SK-N-DZ (cell line): ENCODE results near the gene CHID1.

ENCODE experiments used
- DNase-seq: peaks from one replicate; pipeline ENCODE4 v3.0.0-alpha.2; 2015; ENCODE audit warnings: low spot score

The CHID1 gene

GRCh38 chr11:910044-910588 is 494 bp downstream of the CHID1 start:
- no peak for DNase-seq

DNA sequence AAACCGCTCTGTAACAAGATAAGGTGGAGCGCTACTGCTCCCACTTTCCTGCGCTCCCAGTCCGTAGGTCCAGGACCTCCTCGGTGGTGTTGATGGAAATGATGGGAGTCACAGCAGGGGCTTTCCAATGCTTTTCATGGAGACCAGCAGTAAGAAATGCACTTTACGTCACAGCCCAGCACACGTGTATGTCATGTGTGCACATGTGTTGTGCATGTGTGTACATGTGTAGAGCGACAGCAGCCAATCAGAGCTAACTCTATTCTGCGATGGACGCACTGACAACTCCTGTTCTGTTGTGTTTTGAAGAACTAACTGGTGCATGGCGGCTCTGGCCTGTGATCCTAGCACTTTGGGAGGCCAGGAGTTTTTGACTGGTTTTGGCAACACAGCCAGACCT is 1.2 kb downstream of the CHID1 start:
- DNase-seq, result no peak

DNA sequence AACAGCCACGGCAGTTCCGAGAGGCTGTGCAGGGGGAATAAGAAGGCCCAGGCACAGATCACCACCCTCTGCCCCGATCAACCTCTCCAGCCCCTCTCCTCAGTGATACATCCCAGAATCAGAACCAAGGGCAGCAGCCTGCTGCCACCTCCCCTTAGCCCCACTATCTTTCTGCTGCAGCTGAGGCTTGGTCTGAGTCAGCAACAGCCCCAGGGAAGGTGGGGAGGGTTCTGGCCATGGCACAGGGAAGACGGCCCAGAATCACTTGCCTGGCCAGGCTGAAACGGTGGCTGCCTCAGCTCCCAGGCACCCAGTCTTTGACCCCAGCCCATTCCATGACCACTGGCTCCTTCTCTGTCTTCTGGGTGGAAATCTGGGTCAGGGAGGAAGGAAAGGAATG is 2.3 kb downstream of the CHID1 start:
- no peak for DNase-seq

GRCh38 chr11:907668-908067 is 2.9 kb downstream of the CHID1 start:
- DNase-seq, result no peak

DNA sequence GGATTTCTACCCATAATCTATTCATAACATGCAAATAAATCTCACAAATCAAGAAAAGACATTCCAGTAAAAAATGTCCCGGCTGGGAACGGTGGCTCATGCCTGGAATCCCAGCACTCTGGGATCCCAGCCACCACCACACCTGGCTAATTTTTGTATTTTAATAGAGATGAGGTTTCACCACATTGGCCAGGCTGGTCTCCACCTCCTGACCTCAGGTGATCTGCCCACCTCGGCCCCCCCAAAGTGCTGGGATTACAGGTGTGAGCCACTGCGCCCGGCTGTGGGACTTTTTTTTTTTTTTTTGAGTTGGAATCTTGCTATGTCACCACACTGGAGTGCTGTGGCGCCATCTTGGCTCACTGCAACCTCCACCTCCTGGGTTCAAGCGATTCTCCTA is 4.7 kb downstream of the CHID1 start:
- no peak for DNase-seq

- DNase-seq, result no peak
Observed at GRCh38 chr11:904380-904779, 6.2 kb downstream of the CHID1 start.

DNA sequence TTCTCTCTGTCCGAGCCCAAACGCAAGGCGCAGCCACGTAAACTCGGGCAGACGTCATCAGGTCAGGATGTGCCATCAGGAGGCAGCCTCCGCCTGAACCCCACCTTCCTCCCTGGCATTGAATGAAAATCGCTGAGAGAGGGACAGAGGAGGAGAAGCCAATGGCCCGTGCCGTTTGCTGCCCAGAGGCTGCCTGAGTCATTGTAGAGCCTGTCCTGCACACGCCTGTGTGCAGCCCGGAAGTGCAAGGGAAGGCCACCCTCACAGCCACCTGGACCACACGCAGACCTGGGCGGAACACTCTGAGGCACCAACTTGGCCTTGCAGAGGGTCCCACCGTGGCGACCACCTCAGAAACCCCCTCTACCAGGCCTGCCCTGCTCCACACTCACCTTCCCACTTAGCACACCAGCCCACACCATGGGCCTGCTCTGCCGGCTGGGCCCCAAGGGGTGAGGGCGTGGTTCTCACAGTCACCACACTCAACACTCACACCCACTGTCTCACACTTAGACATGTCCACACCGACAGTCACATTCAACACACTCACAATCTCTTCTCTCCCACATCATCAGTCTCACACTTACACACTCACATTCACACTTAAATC is 9.1 kb downstream of the CHID1 start:
- no peak for DNase-seq

DNA sequence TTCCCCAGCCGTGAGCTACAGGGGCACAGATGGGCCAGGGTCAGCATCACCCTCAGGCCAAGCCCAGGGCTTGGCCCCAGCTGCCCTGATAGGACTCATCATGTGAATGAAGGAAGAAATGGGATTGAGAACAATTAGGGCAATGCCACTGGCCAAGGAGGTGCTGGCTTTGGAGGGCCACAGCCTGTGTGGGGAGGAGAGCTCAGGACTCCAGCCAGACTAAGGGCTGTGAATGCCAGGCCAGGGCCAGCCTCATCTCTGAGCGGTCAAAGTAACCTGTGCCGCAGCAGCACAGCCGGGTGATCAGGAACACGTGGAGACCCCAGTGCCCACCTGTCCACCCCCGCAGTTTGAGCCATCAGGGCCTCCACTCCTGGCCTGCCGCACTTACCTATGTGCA is 10.1 kb downstream of the CHID1 start:
- DNase-seq, result no peak

- no peak for DNase-seq
Observed at GRCh38 chr11:899724-900123, 10.9 kb downstream of the CHID1 start.

DNA sequence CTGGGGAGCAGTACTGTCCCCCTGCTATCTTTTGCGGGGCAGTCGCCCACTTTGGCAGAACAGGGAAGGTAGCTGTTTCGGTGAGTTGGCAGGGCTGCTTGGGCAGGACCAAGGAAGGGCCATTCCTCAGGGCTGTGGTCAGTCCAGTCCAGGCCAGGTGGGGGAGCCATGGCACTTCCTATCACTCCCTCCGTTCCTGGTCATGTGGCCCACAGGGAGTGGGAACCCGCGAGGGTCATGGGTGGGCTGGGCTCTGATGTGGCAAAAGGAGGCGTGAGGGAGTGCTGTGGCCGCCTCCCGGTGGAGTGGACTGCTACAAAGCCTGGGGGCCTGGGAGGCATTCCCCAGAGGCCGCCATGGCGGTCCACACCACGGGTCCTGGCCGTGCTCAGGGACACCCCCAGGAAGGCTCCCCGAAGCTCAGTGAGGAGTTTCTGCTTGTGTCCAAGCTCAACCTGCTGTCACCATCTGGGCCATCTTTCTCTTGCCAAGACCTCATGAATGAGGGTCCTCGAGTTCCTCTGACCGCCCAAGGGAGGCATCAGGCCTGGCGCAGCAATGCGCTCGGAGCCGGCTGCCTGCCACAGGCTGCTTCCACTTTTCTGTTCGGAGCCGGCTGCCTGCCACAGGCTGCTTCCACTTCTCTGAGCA is 11.9 kb downstream of the CHID1 start:
- DNase-seq, result no peak

GRCh38 chr11:898143-898511 is 12.5 kb downstream of the CHID1 start:
- DNase-seq, result no peak

DNA sequence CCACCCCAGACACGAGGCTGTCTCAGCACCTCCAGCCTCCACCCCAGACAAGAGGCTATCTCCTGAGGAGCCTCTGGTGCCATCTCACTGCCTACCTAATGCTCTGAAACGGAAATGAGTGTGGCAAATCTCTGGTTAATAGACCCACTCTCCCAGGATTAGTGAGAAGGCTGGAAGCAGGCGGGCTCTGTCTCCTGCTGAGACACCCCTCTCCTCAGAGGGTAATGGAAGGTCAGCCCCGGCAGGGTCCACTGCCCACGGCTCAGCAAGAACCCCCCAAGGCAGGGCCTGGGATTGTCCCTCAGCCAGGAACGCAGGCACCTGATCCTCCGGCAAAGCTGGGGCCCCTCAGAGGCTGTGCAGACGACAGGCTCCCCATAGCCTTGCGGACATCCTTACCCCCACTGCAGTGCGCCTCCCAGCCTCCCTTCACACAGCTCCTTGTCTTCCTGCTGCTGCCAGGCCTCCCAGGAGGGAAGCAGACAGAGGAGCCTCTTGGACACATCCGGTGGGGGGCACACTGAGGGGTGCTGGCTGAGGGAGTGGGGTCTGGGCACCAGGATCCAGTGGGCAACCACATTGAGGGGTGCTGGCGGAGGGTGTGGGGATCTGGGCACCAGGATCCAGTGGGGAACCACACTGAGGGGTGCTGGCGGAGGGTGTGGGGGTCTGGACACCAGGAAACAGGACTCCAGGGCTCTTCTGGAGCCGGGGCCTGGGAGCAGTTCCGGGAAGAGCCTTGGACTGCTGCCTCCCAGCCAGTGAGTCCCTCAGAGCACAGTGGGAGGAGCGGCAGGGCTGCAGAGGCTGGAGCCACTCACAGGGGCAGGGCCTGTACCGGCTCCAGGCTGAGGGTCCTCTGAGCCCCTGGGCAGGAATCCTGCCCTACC is 13.1 kb downstream of the CHID1 start:
- DNase-seq, result no peak

DNA sequence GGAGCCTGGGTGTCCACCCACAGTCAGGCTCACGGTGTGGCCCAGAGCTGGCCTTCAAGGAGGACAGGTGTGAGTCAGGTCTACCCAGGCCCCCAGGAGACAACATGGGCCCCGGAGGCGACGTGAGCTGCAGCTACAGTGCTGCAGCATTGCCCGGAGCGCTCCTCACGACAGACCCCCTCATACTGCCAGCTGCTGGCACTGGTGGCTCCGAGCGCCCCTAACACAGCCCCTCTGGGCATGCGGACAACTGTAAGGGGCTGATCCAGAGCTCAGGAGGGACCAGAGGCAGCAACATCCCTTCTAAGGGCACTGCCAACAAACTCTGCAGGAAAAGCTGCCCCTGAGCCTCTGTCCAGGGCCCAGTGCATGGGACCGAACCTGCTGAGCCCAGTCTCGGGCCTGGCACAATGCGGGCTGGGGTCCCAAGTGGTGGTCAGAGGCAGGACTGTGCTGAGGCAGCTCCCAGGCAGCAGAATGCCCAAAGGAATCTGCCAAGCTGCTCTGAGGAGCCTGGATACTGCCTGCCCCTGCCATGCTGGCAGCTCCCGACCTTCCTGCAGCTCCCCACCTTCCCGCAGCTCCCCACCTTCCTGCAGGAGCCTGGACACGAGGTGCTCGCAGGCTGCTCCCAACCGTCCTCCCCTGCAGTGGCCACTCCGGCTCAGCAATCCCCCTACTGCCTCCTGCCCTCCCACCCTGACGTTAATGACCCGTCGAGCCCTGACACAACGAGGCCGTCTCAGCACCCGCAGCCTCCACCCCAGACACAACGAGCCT is 15.1 kb downstream of the CHID1 start:
- DNase-seq, result no peak

GRCh38 chr11:894575-895201 is 15.9 kb downstream of the CHID1 start:
- no peak for DNase-seq

GRCh38 chr11:893008-893654 is 17.5 kb downstream of the CHID1 start:
- DNase-seq, result no peak

DNA sequence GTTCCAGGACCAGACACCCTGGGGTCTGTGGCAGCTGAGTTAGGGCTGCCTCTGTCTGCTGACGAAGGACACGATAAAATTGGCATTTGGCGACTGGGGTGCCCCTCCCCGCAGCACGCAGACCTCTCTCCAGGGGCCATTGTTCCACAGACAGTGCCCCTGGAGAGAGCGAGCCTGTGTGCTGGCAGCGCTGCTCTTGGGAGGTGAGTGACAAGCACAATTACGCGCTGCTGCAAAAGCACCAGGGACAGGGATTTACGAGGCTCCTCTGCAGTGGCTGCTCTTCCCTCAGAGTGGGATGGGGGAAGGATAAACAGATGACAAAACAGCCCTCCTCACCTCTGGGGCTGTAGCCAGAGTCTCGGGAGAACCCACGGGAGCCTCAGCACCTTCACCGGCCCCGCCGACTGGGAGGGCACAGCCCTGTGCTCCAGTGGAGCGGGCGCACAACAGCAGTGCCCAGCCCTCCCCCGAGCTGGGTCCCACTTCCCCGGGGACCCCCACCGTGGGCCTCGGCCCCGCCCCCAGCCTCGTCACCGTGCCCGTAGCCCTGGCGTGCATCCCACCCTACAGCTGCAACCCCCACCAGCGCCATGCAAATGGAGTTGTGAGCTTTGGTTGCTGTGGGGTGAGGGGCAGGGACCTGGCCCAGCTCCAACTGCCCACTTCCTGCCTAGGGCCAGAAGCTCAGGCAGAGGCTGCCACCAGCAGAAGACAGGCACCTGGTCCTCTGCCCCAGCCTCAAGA is 19.6 kb downstream of the CHID1 start:
- DNase-seq, result no peak

DNA sequence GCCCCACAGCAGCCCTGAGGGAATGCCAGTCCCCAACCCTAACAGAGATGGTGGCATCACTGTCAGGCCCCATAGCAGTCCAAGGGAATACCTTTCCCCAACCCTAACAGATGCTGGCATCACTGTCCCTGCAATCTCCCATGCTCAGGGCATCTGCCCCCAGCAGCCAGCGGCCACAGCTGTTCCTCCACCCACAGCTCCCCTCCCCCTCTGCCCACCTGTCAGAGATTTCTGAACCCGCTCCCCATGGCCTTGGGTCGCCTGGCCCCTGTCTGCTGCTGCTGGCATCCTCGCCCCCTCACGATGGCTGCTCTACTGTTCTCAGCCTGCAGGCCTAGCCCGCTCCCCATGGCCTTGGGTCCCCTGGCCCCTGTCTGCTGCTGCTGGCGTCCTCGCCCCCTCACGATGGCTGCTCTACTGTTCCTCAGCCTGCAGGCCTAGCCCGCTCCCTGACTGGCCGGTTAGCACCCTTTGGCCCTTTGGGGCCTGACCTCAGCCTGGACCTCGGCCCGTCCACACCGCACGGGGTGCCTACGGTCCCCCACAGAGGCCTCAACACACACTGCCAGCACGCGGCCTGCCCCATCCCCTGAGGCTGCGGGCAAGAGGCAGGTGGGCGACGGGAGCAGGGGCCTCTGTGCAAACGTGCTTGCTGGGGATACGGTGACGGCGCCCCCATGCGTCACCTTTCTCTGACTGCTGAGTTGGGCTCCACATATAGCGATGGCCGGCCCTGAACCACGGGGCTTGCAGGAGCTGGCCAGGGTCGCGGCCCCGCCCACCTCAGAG is 20.7 kb downstream of the CHID1 start:
- DNase-seq, result no peak

GRCh38 chr11:889257-889656 is 21.4 kb downstream of the CHID1 start:
- DNase-seq, result no peak
